HEK293T (cell line): ENCODE measurements around the gene GCN1.

Source experiments
- BHLHE40 ChIP-seq: fragments of 450-650 bp; IDR thresholded peaks from 2 replicates; pipeline ENCODE4 v1.6.1; 2016; ENCODE audit warnings: mild to moderate bottlenecking, moderate library complexity, borderline replicate concordance
- LEF1 ChIP-seq: fragments of 450-650 bp; IDR thresholded peaks from 2 replicates; pipeline ENCODE4 v1.6.1; 2017; ENCODE audit warnings: mild to moderate bottlenecking, borderline replicate concordance
- TARDBP ChIP-seq: fragments of 450-650 bp; IDR thresholded peaks from 2 replicates; pipeline ENCODE4 v1.6.1; 2016

DNA sequence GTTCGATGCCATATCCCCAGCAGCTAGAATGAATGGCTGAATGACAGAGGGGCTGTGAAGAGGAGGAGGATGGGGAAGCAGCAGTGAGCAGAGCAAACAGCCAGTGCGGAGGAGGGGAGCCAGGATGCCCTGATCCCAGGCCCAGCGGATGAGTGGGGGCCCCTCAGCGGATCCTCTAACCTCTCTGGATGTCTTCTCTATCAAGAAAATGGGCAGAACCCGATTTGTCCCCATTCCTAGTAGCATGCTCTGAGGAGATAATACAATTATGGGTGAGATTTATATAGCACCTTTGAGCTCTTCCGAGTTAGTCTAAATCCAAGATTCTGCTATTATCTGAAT lies 36.4 kb upstream of the GCN1 start:
- TF ChIP-seq TARDBP = no peak
- no peak for TF ChIP-seq BHLHE40
- no peak for TF ChIP-seq LEF1
